Measurements from ENCODE around the gene POU5F1. TPM values are rescaled to one million over a fixed set of nuclear protein-coding genes. Genes with fewer than 3 reads are reported as not detected.
"Not testable (repeated sequence)": the region's sequence is repeated elsewhere in the genome, so short reads cannot be mapped to it uniquely, and the experiment has no call there.

POU5F1 gene
- total RNA-seq, 1 donor from 2014 or later = 0.69 TPM

- H3K27ac ChIP-seq (replicated peaks) = no peak overlapping the region
- H3K36me3 ChIP-seq = no peaks in the 10 kb centered on the region
- H3K9me3 ChIP-seq (replicated peaks) = no peaks in the 10 kb centered on the region
- H3K27me3 ChIP-seq (ENCODE audit: low read depth) = no peaks in the 10 kb centered on the region
- peaks cover 8% of the 10 kb centered on the region for H3K4me1 ChIP-seq
- intact Hi-C loops (cut with micrococcal nuclease) = no loop called here
- no peak for DNase-seq
- TF ChIP-seq CTCF (IDR thresholded peaks at IDR 0.05; ENCODE audit: borderline replicate concordance) = no peak
- H3K4me3 ChIP-seq = no peak overlapping the region
Observed at GRCh38 chr6:31169123-31169857, 1.2 kb downstream of the POU5F1 start.

GRCh38 chr6:31168606-31169005 lies 1.9 kb downstream of the POU5F1 start:
- intact Hi-C loops (cut with micrococcal nuclease) = no loop called here
- peaks cover 12% of the 10 kb centered on the region for H3K4me1 ChIP-seq
- H3K27ac ChIP-seq (replicated peaks) = no peak overlapping the region
- H3K27me3 ChIP-seq (ENCODE audit: low read depth) = no peaks in the 10 kb centered on the region
- no peaks in the 10 kb centered on the region for H3K36me3 ChIP-seq
- no peaks in the 10 kb centered on the region for H3K9me3 ChIP-seq (replicated peaks)
- TF ChIP-seq CTCF (IDR thresholded peaks at IDR 0.05; ENCODE audit: borderline replicate concordance) = no peak
- DNase-seq = no peak
- H3K4me3 ChIP-seq = no peak overlapping the region

GRCh38 chr6:31165986-31166385 lies 4.5 kb downstream of the POU5F1 start:
- no peak for DNase-seq
- Histone ChIP-seq H3K4me3 (no peak overlapping the region), H3K27me3 (ENCODE audit: low read depth) (no peaks in the 10 kb centered on the region), H3K27ac (replicated peaks) (no peak overlapping the region), H3K36me3 (no peaks in the 10 kb centered on the region), H3K9me3 (replicated peaks) (no peaks in the 10 kb centered on the region), H3K4me1 (peaks cover 4% of the 10 kb centered on the region)
- intact Hi-C loops (cut with micrococcal nuclease) = no loop called here
- TF ChIP-seq CTCF (IDR thresholded peaks at IDR 0.05; ENCODE audit: borderline replicate concordance) = no peak

- H3K27ac ChIP-seq (replicated peaks); H3K9me3 ChIP-seq (replicated peaks); H3K4me1 ChIP-seq; H3K36me3 ChIP-seq; H3K4me3 ChIP-seq; H3K27me3 ChIP-seq (ENCODE audit: low read depth); intact Hi-C loops (cut with micrococcal nuclease); DNase-seq: not testable (repeated sequence)
Observed at GRCh38 chr6:31165064-31165832, 5.2 kb downstream of the POU5F1 start.

- H3K36me3 ChIP-seq; DNase-seq; H3K4me3 ChIP-seq; H3K9me3 ChIP-seq (replicated peaks); H3K4me1 ChIP-seq; H3K27ac ChIP-seq (replicated peaks); intact Hi-C loops (cut with micrococcal nuclease); H3K27me3 ChIP-seq (ENCODE audit: low read depth): not testable (repeated sequence)
Observed at GRCh38 chr6:31164475-31165063, 5.9 kb downstream of the POU5F1 start.

GRCh38 chr6:31163922-31164321 lies 6.6 kb downstream of the POU5F1 start:
- no peak for TF ChIP-seq CTCF (IDR thresholded peaks at IDR 0.05; ENCODE audit: borderline replicate concordance)
- H3K4me1 ChIP-seq = peaks cover 15% of the 10 kb centered on the region
- H3K9me3 ChIP-seq (replicated peaks) = no peaks in the 10 kb centered on the region
- H3K36me3 ChIP-seq = no peaks in the 10 kb centered on the region
- no peak overlapping the region for H3K27ac ChIP-seq (replicated peaks)
- DNase-seq = no peak
- H3K27me3 ChIP-seq (ENCODE audit: low read depth) = no peaks in the 10 kb centered on the region
- intact Hi-C loops (cut with micrococcal nuclease) = no loop called here
- no peak overlapping the region for H3K4me3 ChIP-seq
